ENCODE measurements around the gene TEX22. TPM values are rescaled to one million over a fixed set of nuclear protein-coding genes. Genes with fewer than 3 reads are reported as not detected.

The TEX22 gene
- total RNA-seq, 4 donors from 2014 or later, result 0.22 to 0.81 (median 0.33) TPM; not detected in 1

DNA sequence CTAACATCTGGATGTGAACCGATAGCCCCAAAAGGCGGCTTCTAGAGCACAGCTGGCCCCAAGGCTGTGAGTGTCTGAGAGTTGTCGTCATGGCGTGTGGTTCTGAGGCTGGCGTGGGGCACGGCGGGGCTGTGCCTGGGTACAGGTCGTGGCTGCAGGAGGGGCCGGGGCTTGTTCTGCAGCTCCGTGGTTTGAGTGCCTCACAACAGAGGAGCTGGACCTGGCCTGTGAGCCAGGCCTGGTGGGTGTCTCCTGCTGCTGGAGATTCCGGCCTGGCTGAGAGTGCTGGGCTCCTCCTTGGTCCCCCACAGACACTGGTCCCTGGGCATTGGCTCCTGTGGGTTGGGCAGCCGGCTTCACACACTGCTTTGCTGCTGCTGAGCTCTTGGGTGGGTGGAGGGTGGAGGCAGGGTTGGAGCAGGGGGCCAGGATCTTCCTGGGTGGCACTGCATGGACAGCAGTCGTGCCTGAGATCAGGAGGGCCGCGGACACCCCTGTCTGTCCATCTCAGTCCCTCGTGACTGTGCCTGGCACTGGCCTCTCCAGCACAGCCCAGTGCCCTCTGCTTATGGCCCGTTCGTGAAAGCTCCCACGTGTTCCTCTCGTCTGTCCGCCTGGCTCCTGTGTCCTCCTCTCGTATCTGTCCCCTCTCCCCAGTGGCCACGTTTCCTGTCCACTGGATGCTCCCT is 31.8 kb upstream of the TEX22 start:
- Histone ChIP-seq H3K4me1 (no peaks in the 10 kb centered on the region), H3K27me3 (no peaks in the 10 kb centered on the region), H3K27ac (no peak overlapping the region), H3K9me3 (no peaks in the 10 kb centered on the region), H3K4me3 (replicated peaks in 1 of 3) (no peak overlapping the region), H3K36me3 (peaks cover 0 to 11% of the 10 kb centered on the region in 2 donors)
- 94% methylated on average over 20 to 22 of the region's 23 CpGs for WGBS, 2 donors
- intact Hi-C loops (cut with DNase I), result loop anchor here (5.0 kb wide), 1 partner anchor 121 kb away; the partner anchor contains the start of gene CRIP1
- no peak for DNase-seq
- TF ChIP-seq CTCF (IDR thresholded peaks at IDR 0.05), result no peak
- no peak for TF ChIP-seq POLR2A (IDR thresholded peaks at IDR 0.05)

DNA sequence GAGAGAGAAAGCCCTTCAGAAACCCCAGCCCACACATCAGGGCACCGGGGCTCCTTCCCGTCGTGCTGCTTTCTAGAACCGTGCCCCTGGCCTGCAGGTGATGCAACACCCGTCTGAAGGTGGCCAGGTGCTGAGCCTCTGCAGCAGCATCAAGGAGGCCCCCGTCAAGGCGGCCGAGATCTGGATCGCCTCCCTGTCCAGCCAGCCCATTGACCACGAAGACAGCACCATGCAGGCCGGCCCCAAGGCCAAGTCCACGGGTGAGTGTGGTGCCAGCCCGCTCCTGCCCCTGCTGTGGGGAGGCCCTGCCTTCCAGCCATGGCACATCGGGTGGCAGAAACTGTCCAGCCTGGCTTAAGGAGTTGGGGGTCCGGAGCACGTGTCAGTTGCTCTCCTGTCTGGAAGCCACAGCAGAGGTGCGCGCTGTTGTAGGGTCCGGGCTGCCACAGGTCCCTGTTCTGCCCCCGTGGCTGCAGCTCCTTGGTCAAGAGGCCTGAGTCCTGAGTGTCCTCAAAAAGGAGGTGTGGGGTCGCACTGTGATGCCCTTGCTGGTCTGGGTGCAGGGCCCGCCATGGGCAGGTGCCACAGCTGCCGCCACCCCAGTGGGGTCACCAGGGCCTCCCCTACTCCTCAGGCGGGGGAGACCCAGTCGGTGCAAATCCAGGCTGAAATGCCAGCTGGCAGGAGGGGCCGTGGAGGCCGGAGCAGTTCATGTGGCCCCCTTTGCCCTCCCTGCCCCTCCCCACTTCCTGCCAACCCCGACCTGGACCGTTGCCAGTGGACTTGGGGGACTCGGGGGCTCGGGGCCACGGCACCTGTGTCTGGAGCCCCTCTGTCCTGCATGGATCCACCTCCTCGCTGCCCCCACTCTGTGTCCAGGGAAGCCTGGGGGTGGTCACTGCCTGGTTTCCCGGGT is 31.0 kb upstream of the TEX22 start:
- H3K27ac ChIP-seq, result no peak overlapping the region
- H3K4me3 ChIP-seq (replicated peaks in 1 of 3), result no peak overlapping the region
- TF ChIP-seq POLR2A (IDR thresholded peaks at IDR 0.05) (no peak), CTCF (IDR thresholded peaks at IDR 0.05) (no peak)
- no peaks in the 10 kb centered on the region for H3K9me3 ChIP-seq
- no peaks in the 10 kb centered on the region for H3K4me1 ChIP-seq
- H3K27me3 ChIP-seq, result no peaks in the 10 kb centered on the region
- 92 to 94% methylated on average over 13 to 14 of the region's 34 CpGs for WGBS, 2 donors
- DNase-seq, result no peak
- peaks cover 0 to 11% of the 10 kb centered on the region in 2 donors for H3K36me3 ChIP-seq
- intact Hi-C loops (cut with DNase I), result loop anchor here (5.0 kb wide), 1 partner anchor 120 kb away; the partner anchor contains the start of gene CRIP1

DNA sequence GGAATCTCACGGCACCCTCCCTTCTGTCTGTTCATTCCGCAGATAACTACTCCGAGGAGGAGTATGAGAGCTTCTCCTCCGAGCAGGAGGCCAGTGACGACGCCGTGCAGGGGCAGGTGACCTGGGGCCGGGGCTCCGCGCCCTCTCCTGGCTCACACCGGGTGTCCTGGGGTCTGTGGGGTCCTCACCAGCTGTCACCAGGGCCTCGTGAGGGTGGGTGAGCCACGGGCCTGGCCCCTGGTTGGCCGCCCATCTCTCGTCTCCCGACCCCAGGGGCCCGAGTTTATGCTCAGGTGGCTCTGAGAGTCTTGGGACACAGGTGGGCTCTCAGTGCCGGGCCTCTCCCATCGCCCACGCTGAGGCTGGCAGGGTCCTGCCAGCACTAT is 30.3 kb upstream of the TEX22 start:
- H3K27ac ChIP-seq, result no peak overlapping the region
- TF ChIP-seq CTCF (IDR thresholded peaks at IDR 0.05) (no peak), POLR2A (IDR thresholded peaks at IDR 0.05) (no peak)
- intact Hi-C loops (cut with DNase I), result loop anchor here (5.0 kb wide), 1 partner anchor 119 kb away; the partner anchor contains the start of gene CRIP1
- H3K9me3 ChIP-seq, result no peaks in the 10 kb centered on the region
- no peak overlapping the region for H3K4me3 ChIP-seq (replicated peaks in 1 of 3)
- peaks cover 0 to 11% of the 10 kb centered on the region in 2 donors for H3K36me3 ChIP-seq
- no peak for DNase-seq
- H3K4me1 ChIP-seq, result no peaks in the 10 kb centered on the region
- no peaks in the 10 kb centered on the region for H3K27me3 ChIP-seq
- WGBS, 2 donors, result 94 to 96% methylated on average over 10 to 12 of the region's 20 CpGs

DNA sequence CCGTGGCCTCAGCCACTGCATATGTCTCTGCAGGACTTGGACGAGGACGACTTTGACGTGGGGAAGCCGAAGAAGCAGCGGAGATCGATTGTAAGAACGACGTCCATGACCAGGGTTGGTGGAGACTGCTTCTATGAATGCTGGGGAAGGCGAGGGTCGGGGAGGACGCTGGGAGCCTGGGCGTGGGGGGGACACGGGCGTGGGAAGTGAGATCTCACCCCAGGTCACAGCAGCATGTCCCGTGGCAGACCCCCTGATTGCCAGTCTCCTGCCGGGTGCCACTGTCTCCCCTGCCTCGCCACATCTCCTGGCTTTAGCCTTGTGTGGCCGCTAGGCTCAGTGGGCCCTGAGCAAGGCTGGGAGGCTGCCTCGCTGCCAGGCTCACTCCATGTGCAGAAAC is 29.9 kb upstream of the TEX22 start:
- WGBS, 2 donors, result 90 to 95% methylated on average over 16 to 20 of the region's 20 CpGs
- intact Hi-C loops (cut with DNase I), result loop anchor here (5.0 kb wide), 1 partner anchor 119 kb away; the partner anchor contains the start of gene CRIP1
- Histone ChIP-seq H3K4me1 (no peaks in the 10 kb centered on the region), H3K9me3 (no peaks in the 10 kb centered on the region), H3K27ac (no peak overlapping the region), H3K4me3 (replicated peaks in 1 of 3) (no peak overlapping the region), H3K27me3 (no peaks in the 10 kb centered on the region), H3K36me3 (peaks cover 0 to 11% of the 10 kb centered on the region in 2 donors)
- TF ChIP-seq CTCF (IDR thresholded peaks at IDR 0.05) (no peak), POLR2A (IDR thresholded peaks at IDR 0.05) (no peak)
- DNase-seq, result no peak
